Activated CD4-positive, CD25-positive, alpha-beta regulatory T cell treated with anti-CD3 and anti-CD28 coated beads, Interleukin-2, amount 50 U/mL, for 72 hours (primary cell): Measurements from ENCODE around the gene RASA3.
A peak's percentile ranks its signal among the peaks of the same experiment; 100 is the strongest.

ENCODE experiments used
- DNase-seq: peaks from one replicate; pipeline ENCODE4 v3.0.0; 2021

The RASA3 gene

DNA sequence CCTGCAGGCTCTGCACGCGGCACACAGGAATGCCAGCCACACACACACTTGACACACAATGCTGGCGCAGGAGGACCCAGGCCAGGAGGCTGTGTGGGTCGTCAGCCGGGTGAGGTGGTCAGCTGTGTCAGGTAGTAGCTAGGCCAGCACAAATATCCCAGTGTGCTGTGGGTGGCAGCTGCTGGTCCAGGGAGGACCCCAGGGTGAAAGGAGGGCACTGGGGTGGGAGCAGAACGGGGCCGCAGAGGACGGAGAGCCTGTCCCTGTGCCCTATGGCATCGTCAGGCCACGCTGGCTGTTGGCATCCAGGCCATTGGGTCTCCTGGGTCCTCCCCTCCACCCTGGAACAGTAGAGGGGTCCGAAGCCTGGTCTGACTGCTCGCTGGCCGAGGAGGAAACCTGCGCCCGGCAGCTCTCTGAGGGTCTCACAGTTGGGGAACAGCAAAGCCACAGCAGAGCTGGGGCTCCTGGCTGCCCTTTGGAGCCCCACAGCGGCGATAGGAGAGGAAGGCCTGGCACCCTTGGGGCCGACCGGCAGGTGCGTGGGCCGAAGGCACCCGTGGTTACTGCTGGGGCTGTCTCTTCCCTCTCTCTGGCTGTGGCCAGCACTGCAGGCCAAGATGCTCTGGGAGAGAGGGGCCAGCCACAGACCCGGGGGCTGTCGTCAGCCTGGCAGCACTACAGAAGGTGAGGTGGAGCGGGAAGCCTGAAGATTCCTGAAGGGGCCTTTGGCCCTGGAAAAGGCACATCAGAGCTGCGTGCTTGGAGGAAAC is 185.8 kb downstream of the RASA3 start:
- no peak for DNase-seq

DNA sequence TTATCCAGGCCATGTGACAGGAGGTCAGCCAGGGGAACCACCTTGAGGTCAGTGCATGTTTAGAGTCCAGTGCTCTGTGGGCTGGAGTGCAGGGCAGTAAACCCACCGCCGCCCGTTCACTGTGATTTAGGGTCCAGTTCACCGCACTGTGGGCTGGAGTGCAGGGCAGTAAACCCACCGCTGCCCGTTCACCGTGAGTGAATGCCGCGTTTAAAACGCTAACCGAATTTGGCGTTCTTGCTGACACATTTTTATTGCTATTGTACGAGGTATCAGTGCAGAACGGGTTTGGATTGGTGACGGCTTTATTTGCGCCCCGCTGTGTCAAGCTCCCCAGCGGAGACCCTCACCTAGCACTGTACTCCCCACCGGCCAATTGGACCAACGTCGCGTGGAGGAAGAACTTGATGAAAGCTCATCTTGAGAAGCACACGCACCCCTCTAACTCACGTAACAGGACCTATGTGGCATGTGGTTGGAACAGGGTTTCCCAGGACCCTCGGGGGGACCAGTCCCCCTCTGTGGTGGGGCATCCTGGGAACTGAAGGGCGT is 186.5 kb downstream of the RASA3 start:
- no peak for DNase-seq

DNA sequence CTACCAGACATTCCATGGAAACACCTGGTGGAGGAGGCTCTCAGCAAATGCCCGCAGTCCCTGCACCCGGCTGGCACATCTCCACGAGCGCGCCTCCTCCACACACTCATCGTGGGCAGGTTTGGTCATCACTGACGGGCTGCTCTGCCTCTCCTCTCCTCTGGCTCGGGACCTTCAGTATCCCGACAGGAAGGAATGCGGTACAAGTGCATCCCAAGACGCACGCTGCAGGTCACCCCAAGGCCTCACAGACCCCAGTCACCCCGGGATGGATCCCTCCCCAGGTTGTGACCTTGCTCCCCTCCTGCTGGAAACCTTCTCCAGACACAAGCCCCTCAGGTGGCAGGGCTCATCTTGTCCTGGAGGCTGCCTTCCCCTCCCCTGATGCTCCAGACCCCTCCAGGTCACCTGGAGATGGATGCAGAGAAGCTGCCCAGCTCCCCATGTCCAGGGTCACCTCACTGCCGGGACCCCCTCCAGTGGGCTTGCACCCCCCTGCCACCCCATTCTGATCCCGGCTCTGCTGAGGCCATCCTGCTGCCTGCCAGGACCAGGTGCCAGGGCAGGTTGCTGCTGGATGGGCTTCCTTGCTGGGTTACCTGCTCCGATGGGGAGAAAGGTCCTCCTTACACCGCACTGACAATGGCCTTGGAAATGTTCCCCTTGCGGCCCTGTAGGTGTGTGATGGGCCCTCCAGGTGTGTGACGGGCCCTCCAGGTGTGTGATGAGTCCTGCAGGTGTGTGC is 188.4 kb downstream of the RASA3 start:
- no peak for DNase-seq

DNA sequence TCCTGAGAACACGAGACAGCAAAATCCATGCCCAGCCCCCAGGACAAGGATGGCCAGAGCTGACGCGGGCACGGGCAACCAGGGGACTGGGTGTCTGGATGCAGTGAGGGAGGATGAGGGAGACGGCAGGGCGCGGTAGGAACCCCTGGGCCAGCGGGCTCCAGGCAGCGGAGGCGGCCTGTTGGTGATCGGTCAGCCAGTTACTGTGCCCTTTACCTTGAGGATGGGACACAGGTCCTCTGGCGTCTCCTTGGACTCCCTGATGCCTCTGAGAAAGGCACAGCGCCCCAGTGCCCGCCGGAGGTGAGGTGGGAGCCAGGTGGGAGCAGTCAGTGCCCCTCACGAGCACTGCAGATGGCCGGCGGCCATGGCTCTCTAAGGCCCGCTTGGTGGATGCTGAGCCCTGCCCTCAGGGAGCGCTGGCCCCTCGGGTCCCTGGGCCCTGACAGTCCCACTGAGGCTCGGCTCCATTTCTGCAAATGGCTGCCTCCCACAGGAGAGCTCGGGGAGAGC is 189.8 kb downstream of the RASA3 start:
- DNase-seq = no peak

DNA sequence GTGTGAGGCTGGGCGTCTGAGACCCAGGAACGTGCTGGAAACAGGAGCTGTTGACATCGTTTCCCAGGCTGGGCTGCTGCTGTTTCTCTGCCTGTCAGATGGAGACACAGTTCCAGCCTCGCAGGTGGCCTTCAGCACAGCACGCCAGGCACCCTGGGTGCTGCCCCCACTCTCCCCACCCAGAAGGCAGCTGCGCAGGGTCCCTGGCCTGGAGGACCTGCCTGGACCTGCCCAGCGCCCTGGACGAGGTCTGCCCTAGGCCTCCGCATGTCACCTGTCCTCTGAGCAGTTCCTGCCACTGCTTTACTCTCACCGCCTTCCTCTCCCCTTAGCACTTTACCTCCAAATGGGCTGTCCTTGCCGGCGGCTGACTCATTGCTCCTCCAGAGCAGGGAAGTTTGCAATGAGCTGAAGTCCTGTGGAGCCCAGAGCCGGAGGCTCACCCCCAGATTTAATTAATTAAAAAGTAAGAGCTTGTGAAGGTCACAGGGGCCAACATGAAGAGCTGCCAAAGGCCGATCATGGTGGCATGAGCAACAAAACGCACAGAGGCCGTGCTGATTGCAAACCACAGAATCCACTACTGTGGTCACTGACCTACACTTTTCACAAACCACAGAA is 190.7 kb downstream of the RASA3 start:
- no peak for DNase-seq

DNA sequence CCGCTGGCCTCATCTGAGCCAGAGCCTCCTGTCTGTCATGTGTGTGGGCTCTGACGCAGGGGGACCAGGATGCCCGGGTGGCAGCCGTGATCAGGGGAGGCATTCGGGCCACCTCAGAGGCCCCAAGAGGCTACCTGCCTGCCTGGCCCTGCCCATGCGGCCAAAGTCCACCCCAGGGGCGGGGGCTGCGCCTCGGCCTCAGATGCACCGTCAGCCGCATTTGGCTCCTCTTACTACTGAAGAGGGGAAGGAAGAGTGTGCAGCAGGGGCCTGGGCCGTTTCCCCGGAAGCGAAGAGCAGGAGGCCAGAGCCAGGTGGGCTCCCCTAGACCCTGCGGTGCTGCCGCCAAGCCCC is 192.5 kb downstream of the RASA3 start:
- DNase-seq = no peak

DNA sequence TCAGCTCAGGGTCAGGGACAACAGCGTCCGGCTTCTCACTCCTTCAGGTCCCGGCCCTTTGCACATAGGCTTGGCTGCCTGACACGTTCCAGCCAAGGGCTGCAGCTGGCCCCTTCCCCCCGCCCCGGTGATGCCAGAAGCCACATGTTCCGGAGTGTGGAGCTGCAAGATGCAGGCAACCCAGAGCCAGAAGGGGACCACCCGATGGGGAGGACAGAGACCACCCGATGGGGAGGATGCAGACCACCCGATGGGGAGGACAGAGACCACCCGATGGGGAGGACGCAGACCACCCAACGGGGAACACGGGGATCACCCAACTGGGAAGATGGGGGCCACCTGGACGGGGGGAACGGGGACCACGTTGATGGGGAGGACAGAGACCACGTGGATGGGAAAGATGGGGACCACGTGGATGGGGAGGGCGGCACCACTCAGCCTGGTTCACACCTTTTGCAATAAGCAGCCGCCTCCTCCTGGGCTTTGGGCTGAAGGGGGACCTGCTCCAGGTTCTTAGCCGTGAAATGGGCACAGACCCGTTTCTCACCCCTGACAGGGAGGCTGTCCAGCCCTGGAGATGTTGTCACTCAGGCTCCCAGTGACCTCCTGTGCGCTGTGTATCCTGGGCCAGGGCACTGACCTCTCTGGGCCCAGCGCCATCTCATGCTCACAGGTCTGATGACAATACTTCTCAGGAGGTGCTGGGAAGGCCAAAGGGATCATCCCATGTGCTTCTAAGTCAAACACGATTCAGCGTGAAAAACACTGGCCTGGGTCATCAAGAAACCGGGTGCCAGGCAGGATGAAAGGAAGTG is 193.1 kb downstream of the RASA3 start:
- no peak for DNase-seq

DNA sequence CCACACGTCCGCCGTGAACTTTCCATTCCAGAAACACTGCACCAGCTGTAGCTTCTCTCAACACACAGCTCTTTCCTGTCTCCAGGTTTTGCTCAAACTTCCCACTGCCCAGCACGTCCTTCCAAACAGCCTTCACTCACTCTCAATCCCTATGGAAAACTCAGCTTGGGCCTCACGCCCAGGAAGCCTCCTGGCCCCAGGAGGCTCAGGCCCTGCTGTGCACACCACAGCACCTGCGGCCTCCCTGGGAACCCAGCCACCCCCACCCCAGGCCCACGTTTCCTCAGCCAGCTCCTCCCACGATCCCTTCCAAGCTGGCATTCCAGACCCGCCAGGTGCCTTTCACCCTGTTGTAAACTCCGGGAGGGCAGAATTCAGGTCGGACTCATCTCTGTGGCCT is 193.7 kb downstream of the RASA3 start:
- no peak for DNase-seq

DNA sequence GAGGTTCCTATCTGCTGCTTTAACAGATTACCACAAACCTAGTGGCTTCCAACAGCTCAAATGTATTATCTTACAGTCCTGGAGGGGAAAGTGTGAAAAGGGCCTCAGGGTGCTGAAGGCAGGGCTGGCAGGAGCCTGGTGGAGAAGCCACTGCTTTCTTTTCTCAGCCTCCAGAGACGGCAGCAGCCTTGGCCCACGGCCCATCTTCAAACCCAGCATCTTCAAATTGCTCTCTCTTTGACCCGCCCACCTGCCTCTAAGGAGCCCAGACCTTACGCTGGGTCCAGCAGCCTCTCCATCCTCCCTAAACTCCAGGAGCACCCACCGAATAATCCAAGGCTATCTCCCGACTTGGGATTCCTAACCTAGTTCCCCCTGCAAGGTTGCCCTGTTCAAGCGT is 194.2 kb downstream of the RASA3 start:
- DNase-seq = no peak

DNA sequence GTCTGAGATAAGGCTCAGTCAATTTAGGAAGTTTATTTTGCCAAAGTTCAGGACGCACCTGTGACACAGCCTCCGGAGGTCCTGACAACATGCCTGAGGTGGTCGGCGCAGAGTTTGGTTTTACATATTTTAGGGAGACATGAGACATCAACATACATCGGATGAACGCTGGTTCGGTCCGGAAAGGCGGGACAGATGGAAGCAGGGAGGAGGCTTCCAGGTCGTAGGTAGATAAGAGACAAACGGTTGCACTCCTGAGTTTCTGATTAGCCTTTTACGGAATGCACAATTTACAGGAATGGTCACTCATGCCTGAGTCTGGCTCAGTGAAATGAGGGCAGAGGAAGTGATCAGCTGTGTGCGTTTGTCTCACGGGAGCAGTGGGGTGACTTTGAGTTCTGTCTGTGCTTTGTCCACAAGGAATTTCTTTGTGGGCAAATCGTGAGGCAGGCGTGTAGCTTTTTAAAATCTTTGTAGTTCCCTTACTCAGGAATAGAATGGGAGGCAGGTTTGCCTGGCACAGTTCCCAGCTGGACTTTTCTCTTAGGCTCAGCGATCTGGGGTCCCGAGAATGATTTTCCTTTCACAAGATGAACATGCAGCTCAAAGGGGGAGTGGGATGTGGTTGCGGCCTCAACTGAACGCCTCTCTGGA is 194.8 kb downstream of the RASA3 start:
- DNase-seq = no peak

DNA sequence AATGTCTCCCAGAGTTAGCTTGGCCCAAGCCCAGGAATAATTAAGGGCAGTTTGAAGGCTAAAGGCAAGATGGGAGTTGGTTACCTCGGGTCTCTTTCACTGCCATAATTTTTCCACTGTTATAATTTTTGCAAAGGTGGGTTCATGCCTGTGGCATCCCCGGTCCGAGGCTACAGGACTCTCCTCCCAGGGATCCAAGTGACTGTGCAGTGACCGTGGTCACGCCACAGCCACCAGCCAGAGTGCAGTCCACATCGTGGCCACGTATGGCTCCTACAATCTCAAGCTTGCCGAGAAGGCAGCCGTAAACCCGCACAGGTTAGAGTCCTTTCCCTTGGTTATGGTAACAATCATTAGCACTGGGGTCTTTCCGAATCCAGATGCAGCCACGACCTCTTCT is 195.3 kb downstream of the RASA3 start:
- no peak for DNase-seq

DNA sequence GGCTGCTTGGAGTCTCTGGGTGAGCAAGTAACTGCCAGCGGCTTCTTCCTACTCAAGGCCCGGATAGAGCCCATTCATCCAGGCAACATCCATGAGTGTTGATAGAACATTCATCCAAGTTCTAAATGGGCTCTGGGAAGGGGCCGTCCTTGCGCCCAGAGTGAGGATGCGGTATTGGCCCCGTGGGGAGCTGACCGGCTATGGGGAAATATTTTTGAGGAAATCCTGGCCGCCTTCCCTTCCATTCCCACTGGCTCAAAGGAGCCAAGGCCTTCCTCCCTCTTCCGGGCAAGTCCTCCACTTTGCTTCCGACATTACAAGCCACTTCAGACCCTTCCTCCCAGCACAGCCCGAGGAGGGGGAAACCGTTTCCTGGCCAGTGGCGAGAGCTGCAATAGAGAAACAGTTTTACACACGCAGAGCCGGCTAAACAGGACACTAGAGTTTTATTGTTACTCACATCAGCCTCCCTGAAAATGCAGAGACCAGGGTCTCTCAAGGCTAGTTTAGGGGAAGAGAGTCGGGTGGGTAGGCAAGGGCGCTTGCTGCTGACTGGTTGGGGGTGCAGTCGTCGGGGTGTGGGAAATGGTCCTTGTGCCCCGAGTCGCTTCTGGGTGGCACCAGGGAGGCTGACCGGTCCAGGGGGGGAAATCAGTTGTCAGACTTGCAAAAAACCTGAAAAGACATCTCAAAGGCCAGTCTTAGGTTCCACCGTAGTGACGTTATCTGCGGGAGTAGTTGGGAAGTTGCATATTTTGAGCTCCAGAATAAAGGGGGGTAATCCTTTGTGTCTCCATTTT is 196.1 kb downstream of the RASA3 start:
- DNase-seq = no peak

DNA sequence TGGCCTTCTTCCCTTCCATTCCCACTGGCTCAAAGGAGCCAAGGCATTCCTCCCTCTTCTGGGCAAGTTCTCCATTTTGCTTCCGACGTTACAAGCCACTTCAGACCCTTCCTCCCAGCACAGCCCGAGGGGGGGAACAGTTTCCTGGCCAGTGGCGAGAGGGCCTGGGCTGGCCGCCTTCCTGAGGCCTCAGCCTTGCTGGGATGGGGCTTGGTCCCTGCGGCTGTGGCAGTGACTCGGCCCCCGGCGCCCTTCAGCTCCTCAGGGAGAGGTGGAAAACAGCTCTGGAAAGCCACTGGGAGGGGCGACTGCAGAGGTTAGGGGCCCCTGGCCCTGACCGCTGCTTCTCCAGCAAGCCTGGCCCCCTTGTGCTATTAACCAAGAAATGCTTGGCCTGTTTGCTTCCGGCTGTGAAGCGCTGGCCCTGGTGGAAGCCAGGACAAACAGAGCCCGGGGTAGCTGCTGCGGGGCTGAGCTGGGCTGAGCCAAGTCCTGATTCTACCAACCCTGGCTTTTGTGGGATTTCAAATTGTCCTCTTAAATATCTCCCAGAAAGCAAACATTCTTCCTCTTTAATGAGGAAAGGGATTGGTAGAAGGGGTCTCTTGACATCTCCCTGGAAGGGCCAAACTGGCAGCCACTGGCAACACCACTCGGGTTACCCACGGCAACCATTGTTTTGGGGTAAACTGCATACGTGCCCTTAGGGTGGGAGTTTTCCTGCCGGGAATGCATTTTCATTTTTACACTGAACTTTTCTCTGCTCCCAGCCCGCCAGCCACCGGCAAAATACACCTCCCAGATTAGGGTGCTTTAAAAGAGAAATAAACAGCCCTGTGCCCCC is 197.2 kb downstream of the RASA3 start:
- no peak for DNase-seq

DNA sequence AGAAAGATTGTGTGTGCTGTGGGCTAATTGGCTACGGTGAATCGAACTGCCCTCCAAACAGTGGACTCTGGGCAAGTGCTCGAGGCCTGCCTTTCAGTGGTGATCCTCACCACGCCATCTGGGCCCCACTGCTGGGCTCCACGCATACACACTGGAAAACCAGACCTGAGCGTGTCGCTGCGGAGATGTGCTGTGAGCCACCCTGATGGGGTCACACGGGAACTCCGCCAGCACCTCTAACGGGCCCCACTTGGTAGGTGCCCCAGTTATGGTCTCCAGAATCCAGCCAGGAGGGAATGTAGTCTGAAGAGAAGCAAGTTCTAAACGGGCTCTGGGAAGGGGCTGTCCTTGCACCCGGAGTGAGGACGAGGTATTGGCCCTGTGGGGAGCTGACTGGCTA is 197.8 kb downstream of the RASA3 start:
- DNase-seq = no peak

DNA sequence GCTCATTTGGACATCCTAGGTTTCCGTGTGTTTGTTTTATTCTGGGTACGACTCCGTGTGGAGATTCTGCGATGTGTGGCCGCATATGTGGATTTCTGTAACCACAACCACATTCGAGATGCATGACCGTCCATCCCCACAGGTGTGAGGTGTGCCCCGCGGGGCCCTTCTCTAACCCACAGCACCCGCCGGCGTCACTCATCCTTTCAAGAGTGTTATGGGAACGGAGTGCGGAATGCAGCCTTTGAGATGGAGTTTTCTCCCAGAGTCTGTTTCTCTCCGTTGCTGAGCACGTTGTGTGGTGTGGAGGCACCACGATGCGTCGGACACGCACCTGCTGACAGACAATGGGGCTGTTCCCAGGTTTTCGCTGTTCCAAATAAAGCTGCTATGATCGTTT is 198.5 kb downstream of the RASA3 start:
- no peak for DNase-seq

DNA sequence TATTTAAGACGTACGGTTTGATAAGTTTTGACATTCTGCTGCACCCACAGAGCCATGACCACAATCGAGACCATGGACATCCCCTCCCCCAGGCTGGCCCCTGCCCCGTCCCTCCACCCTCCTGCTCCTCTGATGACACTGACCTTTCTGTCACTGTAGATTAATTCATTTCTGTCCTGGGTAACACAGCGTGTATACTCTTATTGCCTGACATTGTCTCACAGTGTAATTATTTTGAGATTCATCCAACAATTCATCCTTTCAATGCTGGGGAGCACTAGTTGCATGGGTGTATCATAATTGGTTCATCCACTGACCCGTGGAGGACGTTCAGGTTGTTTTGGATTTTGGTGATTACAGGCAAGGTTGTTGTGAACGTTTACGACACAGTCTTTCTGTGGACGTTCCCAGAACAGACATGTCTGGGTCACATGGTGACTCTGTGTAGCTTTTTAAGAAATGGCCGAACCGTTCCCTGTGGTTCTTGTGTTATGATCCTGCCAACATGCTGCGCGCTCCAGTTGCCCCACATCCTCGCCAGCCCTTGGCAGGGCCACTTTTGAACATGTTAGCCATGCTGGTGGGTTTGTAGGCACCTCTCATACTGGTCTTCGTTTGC is 200.5 kb downstream of the RASA3 start:
- no peak for DNase-seq

DNA sequence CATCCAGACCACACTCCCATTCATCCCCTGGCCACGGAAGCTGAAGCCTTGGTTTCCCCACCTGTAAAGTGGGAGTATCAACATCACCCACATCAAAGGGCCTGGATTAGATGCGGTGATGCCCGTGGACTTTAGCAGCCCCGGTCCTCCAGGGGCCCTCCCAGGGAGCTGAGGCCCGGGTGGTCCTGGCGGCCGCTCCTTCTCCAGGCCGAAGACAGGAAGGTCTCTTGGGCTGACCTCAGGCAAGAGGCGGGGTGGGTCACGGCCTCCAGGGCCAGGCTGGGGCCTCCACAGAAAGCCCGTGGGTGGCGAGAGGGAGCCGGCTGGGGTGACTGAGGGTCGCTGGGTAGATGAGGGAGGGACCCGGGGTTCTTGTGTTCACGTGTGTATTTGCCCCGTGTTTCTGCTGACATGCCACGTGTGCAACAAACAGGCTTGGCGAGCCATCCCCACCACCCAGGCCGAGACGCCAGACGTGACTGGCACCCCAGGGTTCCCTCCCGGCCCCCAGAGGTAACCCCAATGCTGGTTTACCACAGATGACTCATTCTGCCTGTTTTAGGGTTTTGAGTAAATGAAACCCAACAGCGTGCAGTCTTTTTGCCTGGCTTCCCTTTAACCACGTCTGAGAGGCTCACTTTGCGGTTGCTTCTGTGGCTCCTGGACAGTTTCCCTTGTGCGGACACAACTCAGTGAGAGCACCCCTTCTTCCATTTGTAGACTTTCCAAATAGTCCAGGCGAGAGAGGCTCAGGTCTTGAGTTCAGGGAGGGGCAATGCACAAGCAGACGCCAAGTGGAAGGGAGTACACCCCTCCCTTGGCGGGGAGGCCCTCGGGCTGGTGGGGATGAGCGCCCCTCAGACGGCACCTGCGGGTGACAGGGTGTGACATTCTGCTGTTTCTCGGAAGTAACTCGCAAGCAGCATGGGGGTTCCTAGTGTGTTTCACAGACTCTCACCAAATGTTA is 201.5 kb downstream of the RASA3 start:
- peak; percentile 25 for DNase-seq
